Measurements from ENCODE around the gene TMEM60. TPM values are rescaled to one million over a fixed set of nuclear protein-coding genes. Genes with fewer than 3 reads are reported as not detected.
"Not testable (repeated sequence)": the region's sequence is repeated elsewhere in the genome, so short reads cannot be mapped to it uniquely, and the experiment has no call there.

The TMEM60 gene, protein sequence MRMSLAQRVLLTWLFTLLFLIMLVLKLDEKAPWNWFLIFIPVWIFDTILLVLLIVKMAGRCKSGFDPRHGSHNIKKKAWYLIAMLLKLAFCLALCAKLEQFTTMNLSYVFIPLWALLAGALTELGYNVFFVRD
- polyA plus RNA-seq (2013, experiment 1 of 2; ENCODE audit: insufficient read length), result 13.9 TPM
- 14.4 TPM for polyA plus RNA-seq (2013, experiment 2 of 2; ENCODE audit: insufficient read length)

DNA sequence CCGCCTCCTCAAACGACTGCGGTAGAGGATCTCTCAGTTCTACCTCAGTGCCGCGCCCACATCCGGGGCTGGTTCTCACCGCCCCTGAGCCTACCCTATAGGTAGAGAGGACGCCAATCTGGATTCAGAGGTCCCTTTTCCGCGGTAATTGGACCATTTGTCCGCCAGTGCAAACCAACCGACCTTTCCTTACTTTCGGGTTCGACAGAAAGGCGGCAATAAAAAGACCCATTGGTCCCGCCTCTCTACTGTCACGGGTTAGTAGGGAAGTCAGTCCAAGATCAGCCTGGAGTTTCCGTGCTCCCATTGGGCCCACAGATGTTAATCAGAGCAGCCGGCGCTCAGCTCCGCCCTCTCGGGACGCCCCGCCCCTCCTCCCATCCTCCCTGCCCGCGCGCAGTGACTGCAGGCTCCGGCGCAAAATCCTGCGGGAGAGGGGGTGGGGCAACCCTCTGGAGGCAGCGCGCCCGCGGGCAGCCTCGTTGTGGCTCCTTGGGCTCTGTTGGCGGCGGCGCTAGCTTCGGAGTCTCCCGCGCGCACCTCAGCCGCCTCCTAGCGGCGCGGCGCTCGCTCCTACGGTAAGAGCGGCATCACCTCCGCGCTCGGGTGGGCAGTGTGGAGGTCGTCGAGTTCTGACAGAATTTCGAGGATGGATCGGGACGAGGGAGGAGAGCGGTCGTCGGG lies at the start of gene TMEM60, which contains the start of gene PHTF2:
TMEM60 (minus strand) TSS at position 41 of the 684 bp plus-strand sequence. CDS start 4,061 bp downstream, outside the sequence.
PHTF2 (plus strand) TSS at position 380 of the 684 bp plus-strand sequence.
- DNase-seq, result peak; percentile 100

DNA sequence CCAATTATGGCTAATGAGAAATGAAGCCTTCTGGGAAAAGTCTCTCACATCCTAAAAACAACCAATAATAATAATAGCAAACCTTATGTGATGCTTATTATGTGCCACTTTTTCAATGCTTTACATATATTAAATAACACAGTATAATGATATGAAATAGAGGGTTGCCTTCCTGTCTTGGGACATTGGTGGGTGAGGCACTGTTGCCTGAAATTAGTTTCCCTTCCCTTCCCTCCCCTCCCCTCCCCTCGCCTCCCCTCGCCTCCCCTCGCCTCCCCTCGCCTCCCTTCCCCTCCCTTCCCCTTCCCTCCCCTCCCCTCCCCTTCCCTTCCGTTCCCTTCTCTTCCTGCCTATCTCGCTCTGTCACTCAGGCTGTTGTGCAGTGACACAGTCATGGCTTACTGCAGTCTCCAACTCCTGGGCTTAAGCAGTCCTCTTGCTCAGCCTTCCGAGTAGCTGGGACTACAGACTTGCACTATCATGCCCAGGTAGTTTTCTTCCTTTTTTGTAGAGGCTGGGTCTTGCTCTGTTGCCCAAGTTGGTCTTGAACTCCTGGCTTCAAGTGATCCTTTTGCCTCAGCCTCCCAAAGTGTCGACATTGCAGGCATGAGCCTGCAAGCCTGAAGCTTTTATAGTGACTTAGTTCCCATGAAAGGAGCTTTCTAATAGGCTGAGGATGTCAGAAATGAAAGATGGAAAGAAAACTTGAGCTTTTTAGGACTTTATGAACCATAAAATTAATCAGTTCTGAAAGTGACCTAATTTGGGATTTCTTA lies 48.3 kb upstream of the TMEM60 start:
- DNase-seq, result no peak

DNA sequence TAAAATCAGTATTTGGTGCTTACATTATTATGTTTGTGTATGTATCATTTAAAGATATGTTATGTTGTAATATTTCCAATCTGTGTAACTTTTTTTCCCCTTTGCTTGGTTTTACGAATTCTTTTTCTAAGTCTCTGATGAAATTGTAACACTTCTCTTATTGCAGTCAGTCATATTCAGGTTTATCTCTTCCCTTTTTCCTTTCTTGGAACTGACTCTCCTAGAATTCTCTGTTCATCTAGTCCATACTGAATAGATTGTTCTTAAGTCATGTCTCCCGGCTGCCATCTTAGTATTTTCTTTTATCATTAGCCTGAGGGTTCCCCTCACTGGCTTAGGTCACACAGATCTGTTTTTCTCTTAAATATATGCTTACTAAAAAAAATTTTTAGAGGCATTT lies 45.0 kb upstream of the TMEM60 start:
- no peak for DNase-seq

DNA sequence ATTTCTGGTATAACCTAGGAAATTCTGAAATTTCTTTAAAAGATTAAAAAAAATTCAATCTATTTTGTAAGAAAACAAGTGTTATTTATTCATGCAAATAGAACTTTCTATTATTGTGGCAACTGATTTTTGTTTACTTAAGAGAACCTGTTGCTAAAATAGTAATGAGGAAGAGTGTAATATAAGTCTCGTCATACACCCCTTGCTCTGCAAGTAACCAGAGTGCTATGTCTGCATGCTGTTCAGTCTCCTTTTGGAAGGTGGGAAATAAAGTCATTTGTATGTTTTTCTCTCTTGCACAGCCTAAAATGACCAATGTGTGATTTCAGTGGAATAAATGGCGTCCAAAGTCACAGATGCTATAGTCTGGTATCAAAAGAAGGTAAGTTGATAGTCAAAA lies 41.7 kb upstream of the TMEM60 start:
- DNase-seq, result no peak

DNA sequence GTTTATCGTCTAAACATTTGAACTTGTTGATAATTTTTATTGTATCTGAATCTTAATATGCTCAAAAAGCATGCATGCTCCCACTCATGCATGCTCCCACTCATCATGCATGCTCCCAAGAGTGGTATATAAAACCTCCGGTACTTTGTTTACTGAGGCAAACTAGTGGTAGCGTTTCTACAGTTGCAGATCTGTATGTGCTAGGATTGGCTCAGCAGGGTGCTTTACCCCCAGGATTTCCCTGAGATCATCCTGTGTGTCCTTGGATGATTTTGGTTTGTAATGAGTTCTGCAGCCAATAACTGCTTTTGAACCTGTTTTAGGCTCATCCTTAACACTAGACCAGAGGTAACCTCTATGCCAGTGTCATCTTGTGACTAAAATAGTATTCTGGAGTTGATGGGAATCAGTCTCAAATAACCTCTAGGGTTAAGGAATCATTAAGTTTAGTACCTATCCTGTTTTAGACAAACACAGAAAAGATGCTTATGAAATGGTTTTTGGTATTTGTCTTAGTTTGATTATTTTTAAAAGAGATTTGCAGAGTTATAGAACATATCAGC lies 40.8 kb upstream of the TMEM60 start:
- no peak for DNase-seq

DNA sequence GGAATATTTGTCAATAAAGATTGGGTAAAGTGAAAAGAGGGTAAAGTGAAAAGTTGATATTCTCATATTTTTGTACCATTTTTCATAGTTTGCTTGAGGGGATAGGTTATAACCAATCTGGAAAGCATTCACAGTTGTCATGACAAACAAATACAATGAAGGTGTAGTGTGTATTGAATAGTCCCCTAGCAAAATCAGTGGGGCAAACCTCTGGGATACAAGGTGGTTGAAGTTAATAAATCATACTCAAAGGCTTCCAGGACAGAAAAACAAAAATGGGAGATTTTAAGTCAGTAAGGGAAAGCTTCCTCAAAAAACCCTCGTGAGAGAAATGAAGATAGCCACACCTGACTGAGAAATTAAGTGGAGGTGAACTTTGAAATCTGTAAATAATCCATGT lies 39.7 kb upstream of the TMEM60 start:
- DNase-seq, result no peak

DNA sequence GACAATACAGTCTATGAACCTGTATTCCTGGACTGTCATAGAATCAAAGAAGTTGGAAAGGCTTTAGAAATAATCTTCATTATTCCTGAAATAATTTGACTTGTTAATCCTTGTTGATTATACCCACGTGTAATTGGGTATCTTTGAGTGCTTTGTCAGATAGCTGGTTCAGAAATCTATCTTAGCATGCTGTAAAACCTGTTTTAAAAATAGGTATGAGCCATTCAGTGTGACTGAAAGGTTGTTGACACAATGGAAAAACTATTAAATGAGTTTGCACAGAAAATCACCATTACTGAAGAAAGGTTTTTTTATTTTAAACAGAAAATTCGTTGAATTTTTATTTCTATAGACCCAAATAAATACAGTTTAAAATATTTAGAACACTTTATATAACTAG lies 39.0 kb upstream of the TMEM60 start:
- no peak for DNase-seq

DNA sequence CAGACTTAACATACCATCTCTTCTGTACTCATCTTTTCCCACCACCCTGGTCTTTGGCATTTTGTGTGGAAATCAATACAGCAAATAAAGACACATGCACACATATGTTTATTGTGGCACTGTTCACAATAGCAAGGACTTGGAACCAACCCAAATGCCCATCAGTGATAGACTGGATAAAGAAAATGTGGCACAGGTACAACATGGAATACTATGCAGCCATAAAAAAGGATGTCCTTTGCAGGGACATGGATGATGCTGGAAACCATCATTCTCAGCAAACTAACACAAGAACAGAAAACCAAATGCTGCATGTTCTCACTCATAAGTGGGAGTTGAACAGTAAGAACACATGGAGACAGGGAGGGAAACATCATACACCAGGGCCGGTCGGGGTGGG lies 38.2 kb upstream of the TMEM60 start:
- DNase-seq, result not testable (repeated sequence)

DNA sequence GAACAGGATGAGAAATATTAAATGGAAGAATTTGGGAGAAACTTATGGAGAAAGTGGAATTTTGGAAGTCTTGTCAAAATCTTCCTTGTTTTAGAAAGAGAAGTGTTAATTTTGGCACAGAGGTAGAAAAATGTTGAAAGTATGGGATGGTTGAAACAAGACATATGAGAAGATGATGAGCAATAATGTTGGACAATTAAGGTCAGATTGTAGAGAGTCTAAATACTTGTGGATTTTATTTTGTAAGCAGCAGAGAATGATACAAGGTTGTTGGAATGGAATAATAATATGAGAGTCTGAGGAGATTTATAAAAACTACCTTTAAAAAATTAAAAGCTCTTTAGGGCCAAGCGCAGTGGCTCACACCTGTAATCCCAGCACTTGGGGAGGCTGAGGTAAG lies 34.9 kb upstream of the TMEM60 start:
- DNase-seq, result no peak

DNA sequence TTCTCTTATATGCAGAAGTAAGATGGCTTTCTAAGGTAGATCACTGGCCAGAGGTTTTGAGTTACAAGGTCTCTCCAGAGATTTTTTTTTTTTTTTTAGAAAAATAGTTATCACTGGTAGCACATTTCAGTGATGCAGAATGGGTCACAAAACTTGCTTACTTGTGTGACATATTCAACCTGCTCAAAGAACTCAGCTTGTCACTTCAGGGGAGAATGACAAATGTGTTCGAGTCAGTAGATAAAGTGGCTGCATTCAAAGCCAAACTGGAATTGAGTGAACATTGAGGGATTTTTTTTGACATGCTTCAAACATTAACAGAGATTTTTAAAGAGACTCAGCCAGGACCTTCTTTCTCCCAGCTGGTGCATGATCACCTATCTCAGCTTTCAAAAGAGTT lies 33.7 kb upstream of the TMEM60 start:
- DNase-seq, result no peak

DNA sequence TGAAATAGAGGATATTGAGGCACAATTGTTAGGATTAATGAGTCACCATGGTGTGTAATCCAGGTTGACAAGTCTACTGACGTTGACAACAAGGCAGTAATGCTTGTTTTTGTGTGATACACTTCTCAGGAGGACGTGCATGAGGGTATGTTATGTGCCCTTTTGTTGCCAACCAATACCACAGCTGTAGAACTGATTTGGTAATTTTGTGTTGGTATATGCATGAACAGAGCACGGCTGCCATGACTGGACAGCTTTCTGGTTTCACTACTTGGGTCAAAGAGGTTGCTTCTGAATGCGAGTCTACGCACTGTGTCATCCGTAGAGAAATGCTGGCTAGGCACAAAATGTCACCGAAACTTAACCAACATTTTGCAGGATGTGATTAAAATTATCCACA lies 33.2 kb upstream of the TMEM60 start:
- DNase-seq, result no peak

DNA sequence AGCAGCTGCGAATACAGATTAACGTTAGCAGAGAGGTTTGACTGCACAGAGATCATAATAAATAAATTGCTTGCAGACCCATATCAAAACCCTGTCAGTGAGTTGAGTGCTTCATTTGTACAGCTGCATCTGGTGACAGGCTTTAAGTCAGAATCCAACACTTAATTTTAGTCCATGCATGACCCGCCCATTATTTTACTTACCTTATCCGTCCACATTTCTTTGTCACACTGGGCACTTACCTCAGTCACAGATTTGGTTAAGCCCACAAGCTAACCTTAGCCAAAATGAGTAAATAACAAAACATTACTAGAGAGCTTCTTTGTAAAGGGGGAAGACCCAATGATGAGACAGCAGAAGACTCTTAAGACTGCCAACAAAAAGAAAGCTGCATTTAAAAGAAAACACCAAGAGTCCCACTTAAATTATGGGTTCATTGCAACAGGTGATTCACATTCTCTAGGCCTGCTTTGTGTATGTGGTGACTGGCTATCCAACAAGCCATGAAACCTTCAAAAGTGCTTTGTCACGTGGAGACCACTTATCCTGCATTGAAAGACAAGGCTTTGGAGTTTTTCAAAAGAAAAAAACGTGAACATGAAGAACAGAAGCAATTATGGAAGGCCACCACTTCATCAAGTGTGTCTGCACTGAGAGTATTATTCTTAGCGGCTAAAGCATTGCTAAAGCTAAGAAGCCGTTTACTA lies 32.6 kb upstream of the TMEM60 start:
- no peak for DNase-seq

DNA sequence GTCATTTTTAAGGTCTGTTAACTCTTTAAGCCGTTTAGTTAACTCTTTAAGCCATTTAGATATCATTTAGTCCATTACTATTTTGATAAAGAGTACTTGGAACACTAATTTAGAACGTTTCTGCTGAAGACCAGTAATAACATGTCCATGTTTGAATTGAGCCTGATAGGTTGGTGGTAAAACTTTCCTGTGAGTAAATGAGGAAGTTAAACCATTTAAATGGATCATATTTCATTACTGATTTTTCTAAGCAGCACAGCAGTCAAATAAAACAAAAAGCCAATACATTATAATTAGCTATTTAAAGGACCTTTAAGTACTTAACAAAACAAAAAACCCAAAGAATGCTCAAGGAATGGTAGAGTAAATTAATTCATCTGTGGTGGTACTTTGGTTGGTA lies 29.8 kb upstream of the TMEM60 start:
- DNase-seq, result no peak

DNA sequence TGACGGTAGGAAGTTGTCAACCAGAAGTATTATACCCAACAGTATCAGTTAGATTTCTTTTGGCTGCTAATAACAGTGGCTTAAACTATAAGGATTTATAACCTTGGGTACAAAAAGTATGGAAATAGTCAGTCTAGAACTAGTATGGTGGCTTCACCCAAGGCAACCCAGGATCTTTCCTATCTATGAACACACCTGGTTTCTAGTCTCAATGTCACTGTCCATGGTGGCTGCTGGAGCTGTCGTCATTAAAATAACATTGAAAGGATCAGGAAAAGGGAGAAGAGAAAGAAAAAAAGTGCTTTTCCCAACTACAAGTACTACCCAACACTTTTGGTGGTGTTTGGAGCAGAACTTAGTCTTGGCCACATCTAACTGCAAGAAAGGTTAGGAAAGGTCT lies 28.1 kb upstream of the TMEM60 start:
- DNase-seq, result no peak

DNA sequence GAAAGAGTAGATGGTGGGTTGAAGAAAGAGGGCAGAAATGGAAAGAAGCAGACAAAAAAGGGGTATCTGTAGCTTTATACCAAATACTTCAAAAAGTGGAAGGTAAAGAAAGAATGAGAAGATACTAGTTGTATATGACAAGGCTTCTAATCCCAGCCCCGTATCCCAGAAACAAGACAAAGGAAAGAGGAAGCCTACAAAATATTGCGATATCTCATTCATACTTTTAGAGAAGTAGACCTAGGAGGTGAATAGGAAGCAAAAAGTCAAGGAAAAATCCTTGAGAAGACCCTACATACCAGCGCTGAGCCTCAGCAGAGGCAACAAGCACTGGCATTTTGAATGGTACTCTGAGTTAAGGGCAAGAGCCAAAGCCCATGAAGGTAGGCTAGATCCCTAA lies 26.9 kb upstream of the TMEM60 start:
- DNase-seq, result no peak

DNA sequence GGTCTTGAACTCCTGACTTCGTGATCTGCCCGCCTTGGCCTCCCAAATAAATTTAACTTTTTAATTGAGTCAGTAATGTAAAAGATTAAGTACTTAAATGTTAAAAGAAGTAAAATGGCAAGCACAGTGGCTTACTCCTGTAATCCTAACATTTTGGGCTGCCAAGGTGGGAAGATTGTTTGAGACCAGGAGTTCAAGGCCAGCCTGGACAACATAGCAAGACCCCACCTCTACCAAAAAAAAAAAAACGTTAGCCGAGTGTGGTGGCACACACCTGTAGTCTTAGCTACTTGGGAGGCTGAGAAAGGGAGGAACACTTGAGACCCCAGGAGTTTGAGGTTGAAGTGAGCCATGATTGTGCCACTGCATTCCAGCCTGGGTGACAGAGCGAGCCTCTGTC lies 26.4 kb upstream of the TMEM60 start:
- DNase-seq, result no peak

DNA sequence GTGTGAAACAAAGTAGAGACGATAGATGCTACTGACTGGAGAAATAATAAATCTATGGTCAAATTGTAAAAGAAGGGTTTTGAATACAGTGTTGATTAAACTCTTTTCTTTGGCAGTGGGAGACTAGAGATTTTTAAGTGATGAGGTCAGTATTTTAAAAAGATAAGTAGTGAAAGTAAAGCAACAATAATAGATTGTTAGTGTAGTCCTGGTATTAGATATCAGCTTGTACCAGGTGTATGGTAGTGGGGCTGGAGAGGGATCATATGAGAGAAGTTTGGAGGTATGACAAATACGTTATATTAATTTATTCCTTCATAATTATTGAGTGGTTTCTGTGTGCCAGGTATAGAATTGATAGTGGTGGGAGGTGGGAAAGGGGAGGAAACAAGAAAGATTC lies 25.6 kb upstream of the TMEM60 start:
- DNase-seq, result no peak

DNA sequence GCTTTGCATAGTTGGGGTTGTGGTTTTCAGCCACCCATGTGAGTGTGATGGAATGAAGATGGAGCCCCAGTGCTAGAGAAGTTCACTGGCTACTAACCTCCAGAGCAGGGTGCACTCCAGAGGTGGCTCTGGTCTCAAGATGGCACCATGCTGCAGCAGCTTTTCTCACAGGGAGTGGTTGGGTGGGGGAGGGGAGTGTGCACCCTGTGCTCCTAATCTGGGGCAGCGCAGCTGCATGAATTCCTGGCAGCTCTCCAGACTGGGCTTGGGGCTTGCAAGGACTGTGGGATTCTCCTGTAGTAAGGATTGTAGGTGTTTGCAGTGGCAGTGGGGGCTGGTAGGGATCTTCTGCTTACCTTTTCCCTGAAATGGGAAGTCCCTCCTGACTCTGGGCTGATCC lies 24.0 kb upstream of the TMEM60 start:
- DNase-seq, result no peak

DNA sequence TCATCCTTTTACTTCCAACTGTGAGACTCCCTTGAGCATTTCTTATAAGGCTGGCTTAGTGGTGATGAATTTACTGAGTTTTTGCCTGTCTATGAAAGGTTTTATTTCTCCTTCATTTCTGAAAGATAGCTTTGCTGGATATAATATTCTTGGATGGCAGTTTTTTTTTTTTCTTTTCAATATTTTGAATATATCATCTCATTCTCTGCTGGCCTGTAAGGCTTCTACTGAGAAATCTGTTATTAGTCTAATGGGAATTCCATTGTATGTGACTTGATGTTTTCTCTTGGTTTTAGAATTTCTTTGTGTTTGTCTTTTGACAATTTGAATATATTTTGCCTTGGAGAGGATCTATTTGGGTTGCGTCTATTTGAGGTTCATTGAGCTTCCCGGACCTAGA lies 22.7 kb upstream of the TMEM60 start:
- DNase-seq, result no peak

DNA sequence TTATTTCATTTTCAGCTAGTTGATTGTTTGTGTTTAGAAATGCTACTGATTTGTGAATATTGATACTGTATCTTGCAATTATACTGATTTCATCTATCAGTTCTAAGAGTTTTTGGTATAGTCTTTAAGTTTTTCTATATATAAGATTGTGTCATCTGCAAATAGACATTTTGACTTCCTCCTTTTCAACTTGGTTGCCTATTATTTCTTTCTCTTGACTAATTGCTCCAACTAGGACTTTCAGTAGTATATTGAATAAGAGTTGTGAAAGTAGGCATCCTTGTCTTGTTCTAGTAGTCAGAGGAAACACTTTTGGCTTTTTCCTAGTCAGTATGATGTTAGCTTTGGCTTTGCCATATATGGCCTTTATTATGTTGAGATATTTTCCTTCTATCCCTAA lies 20.8 kb upstream of the TMEM60 start:
- DNase-seq, result no peak

DNA sequence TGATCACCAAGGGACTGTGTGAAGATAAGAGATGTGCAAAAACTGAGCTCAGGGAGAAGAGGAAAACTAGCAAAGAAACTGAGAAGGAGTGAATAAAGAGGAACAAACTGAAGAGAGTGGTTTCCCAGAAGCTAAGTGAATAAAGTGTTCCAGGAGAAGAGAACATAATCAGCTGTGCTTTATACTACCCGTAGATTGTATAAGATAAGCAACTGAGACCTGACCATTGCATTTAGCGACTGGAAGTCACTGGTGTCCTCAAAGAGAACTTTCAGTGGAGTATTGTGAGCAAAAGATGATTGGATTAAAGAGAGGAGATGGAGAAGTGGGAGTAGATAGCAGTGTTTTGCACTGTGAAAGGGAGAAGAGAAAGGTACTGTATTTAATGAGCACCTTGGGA lies 14.9 kb upstream of the TMEM60 start:
- DNase-seq, result no peak

DNA sequence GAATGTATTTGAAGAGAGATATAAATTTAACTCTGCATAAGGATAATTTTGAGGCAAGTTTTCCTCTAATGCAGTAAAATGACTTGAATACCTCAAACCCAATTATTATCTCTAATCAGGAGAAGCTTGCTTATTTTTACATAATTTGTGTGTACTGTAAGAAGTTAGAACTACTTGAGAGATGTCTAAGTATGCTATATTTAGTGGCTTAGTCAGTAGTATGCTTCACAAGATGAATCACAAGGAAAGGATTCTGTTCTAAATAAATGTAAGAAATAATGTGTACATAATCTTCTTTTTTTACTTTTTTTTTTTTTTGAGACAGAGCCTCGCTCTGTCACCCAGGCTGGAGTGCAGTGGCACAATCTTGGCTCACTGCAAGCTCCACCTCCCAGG lies 14.1 kb upstream of the TMEM60 start:
- DNase-seq, result peak; percentile 80
